GM12878 (cell line): ENCODE data around the gene KRT33A. TPM values are rescaled to one million over a fixed set of nuclear protein-coding genes. Genes with fewer than 3 reads are reported as not detected.

ENCODE experiments used
- ATAC-seq: fragments of 200-7000 bp; cut with Tn5 transposase; 3 replicates; pipeline ENCODE4 v1.9.1; 2020; ENCODE audit warnings: mild to moderate bottlenecking, moderate library complexity
- BruUV-seq: library from RNA; stranded (reverse); fragments of 400-500 nt; replicated peaks from 2 replicates; lab custom pipeline; 2021; lab: Mats Ljungman, UMichigan
- CTCF ChIA-PET: fragments of 300-600 bp; sonication (Branson Sonifier 250); formaldehyde crosslinking; extraction: SDS; loops from one replicate; lab custom pipeline; 2021; ENCODE audit warnings: inconsistent platforms; lab: Yijun Ruan, JAX
- POLR2A ChIA-PET: fragments of 350-600 bp; formaldehyde crosslinking; extraction: SDS; loops from one replicate; lab custom pipeline; 2021; ENCODE audit warnings: inconsistent platforms; lab: Charles Lee
- RAD21 ChIA-PET: fragments of 300-600 bp; sonication (Branson Sonifier 250); formaldehyde crosslinking; loops from one replicate; lab custom pipeline; 2023; ENCODE audit warnings: antibody characterized with exemption; ENCODE audit not compliant: unreplicated experiment; lab: Charles Lee
- SMC1A ChIA-PET: fragments of 300-600 bp; sonication (Branson Sonifier 250); formaldehyde crosslinking; loops from one replicate; lab custom pipeline; 2023; ENCODE audit not compliant: unreplicated experiment, uncharacterized antibody; lab: Charles Lee
- DNase-seq: peaks from one replicate; pipeline ENCODE4 v3.0.0-alpha.2; 2011; ENCODE audit warnings: low read depth, low spot score
- FAIRE-seq: peaks from 3 replicates; lab custom pipeline; 2011; peaks lifted over from hg19 to GRCh38; lab: Jason Lieb, UNC
- H2AFZ ChIP-seq: 2 replicates; pipeline ENCODE4 v1.6.0; 2011; ENCODE audit warnings: low read depth, low read length, control low read depth; ENCODE audit not compliant: control insufficient read depth
- H3K27ac ChIP-seq: 2 replicates; pipeline ENCODE4 v1.5.1; 2011; ENCODE audit warnings: control low read depth; ENCODE audit not compliant: control insufficient read depth, insufficient read depth
- H3K27me3 ChIP-seq, 2 experiments: replicated peaks in 1 of 2; 2 replicates each; pipeline versions ENCODE4 v1.6.0 to v1.6.1; 2011; ENCODE audit warnings: low read length in 1 of 2; ENCODE audit not compliant: control insufficient read depth in 2 of 2, insufficient read depth in 2 of 2
- H3K36me3 ChIP-seq, 2 experiments: 2 replicates each; pipeline ENCODE4 v1.5.1; 2011; ENCODE audit warnings: low read length in 1 of 2; ENCODE audit not compliant: control insufficient read depth in 2 of 2, insufficient read depth in 2 of 2
- H3K4me1 ChIP-seq: 2 replicates; pipeline ENCODE4 v1.6.1; 2011; ENCODE audit warnings: mild to moderate bottlenecking, low read length, moderate library complexity, mixed read lengths; ENCODE audit not compliant: control insufficient read depth, insufficient read depth
- H3K4me2 ChIP-seq: 2 replicates; pipeline ENCODE4 v1.6.0; 2011; ENCODE audit warnings: control low read depth; ENCODE audit not compliant: control insufficient read depth, insufficient read depth
- H3K4me3 ChIP-seq: fragments of 200-600 bp; sonication (generic); 2 replicates; pipeline ENCODE4 v1.5.1; 2016
- H3K79me2 ChIP-seq: 2 replicates; pipeline ENCODE4 v1.6.0; 2011; ENCODE audit warnings: low read length; ENCODE audit not compliant: control insufficient read depth, insufficient read depth
- H3K9ac ChIP-seq: 2 replicates; pipeline ENCODE4 v1.8.0; 2011; ENCODE audit warnings: low read length, control low read depth, mixed read lengths; ENCODE audit not compliant: control insufficient read depth, insufficient read depth
- H3K9me3 ChIP-seq: replicated peaks from 3 replicates; pipeline ENCODE4 v1.5.1; 2011; ENCODE audit warnings: mild to moderate bottlenecking, low read length; ENCODE audit not compliant: control insufficient read depth, insufficient read depth
- H4K20me1 ChIP-seq: 2 replicates; pipeline ENCODE4 v1.6.0; 2011; ENCODE audit not compliant: control insufficient read depth, insufficient read depth
- BHLHE40 ChIP-seq, 2 experiments: fragments of 450-650 bp in 1 of 2; IDR thresholded peaks; 2 replicates each; pipeline ENCODE4 v1.6.1; 2011 to 2017; ENCODE audit warnings: low read depth in 2 of 2, borderline replicate concordance in 1 of 2, improper control_type of control experiment in 1 of 2, low read length in 1 of 2, mild to moderate bottlenecking in 1 of 2
- ELK1 ChIP-seq: IDR thresholded peaks from 2 replicates; pipeline ENCODE4 v1.6.1; 2012; ENCODE audit warnings: low read depth, low read length, improper control_type of control experiment
- FOXM1 ChIP-seq: IDR thresholded peaks from 2 replicates; pipeline ENCODE4 v1.6.1; 2012; ENCODE audit warnings: low read depth, mild to moderate bottlenecking, inconsistent platforms, low read length, moderate library complexity
- NFXL1 ChIP-seq: fragments of 450-650 bp; IDR thresholded peaks from 2 replicates; pipeline ENCODE4 v1.6.1; 2017; ENCODE audit warnings: antibody characterized with exemption, mild to moderate bottlenecking, borderline replicate concordance
- SMAD1 ChIP-seq: fragments of 450-650 bp; IDR thresholded peaks from 2 replicates; pipeline ENCODE4 v1.6.1; 2018; ENCODE audit warnings: mild to moderate bottlenecking, low read depth; ENCODE audit not compliant: partially characterized antibody
- SMAD5 ChIP-seq: IDR thresholded peaks from 2 replicates; pipeline ENCODE4 v1.6.1; 2016; ENCODE audit warnings: antibody characterized with exemption, low read depth
- ZNF274 ChIP-seq: IDR thresholded peaks from one replicate; pipeline ENCODE4 v1.8.0; 2011; ENCODE audit not compliant: insufficient read length, insufficient read depth
- WGBS: methylation state at CpG from one replicate; pipeline ENCODE4 v1.1.6; 2016; ENCODE audit warnings: low lambda C conversion rate; ENCODE audit not compliant: insufficient replicate concordance, insufficient coverage; ENCODE audit errors: missing lambda C conversion rate; 5-methylcytosine and 5-hydroxymethylcytosine counted together
- in situ Hi-C: fragments of 300-500 bp; cut with MboI; formaldehyde crosslinking; loops from 9 replicates; pipeline ENCODE4 v1.14.3; 2018; ENCODE audit warnings: mixed read lengths
- intact Hi-C: fragments of 100-400 bp; cut with micrococcal nuclease; formaldehyde crosslinking; loops from one replicate; pipeline ENCODE4 v1.14.2; 2022; ENCODE audit not compliant: unreplicated experiment
- polyA plus RNA-seq, 11 experiments: library from polyadenylated mRNA; depleted of rRNA in 4 of 11; unstranded in 6 of 11; stranded (reverse) in 5 of 11; fragments of >200 nt; fragmentation: Nextera tagmentation in 4 of 11; fragmentation: Illumina TruSeq in 1 of 11; extraction: Ambion mirVana in 4 of 11; extraction: Trizol in 1 of 11; gene quantifications; 1 replicate in 1 of 11; 2 replicates in 10 of 11; pipeline versions ENCODE4 v1.2.1 to v1.2.3, GENCODE V29; 2011 to 2016; ENCODE audit warnings: inconsistent platforms in 2 of 11, missing spikeins in 2 of 11, low read depth in 1 of 11
- total RNA-seq, 4 experiments: library from RNA; depleted of rRNA in 3 of 4; stranded (reverse); fragments of >200 nt in 3 of 4; fragmentation: Illumina TruSeq in 1 of 4; extraction: Trizol in 1 of 4; gene quantifications; 2 replicates each; pipeline versions ENCODE4 v1.2.1 to v1.2.3, GENCODE V29; 2013 to 2021

The KRT33A gene
- total and polyA plus RNA-seq, 10 of the 15 experiments (the other 5 are each of a cell fraction or from before 2014, with no cell fraction given) = not detected

- no peaks in the 10 kb centered on the region for H3K4me1 ChIP-seq
- H4K20me1 ChIP-seq = no peaks in the 10 kb centered on the region
- H3K9me3 ChIP-seq = no peaks in the 10 kb centered on the region; the same call in 2 of the 3 replicates
- no peaks in the 10 kb centered on the region for H3K36me3 ChIP-seq
- no peak overlapping the region for H3K4me3 ChIP-seq
- no TSS peak for BruUV-seq
- intact Hi-C loops (no loop called here), in situ Hi-C loops (no loop called here)
- POLR2A ChIA-PET = no interaction called here
- H3K27ac ChIP-seq = no peak overlapping the region
- SMC1A ChIA-PET = no interaction called here
- ATAC-seq (no peak), FAIRE-seq (no peak), DNase-seq (no peak)
- peaks cover under 1 to 2% of the 10 kb centered on the region in 2 experiments; a peak in 2 of 4 replicates for H3K27me3 ChIP-seq
- 51% methylated on average over 2 of the region's 2 CpGs for WGBS
- TF ChIP-seq NFXL1 (no peak), SMAD5 (no peak), ZNF274 (no peak), FOXM1 (no peak), SMAD1 (no peak), BHLHE40 (IDR thresholded peaks at IDR 0.05; ENCODE audit: borderline replicate concordance in 1 of 2, low read depth in 2 of 2, low read length in 1 of 2) (no peak), ELK1 (no peak)
- H3K9ac ChIP-seq = no peak overlapping the region
- no peaks in the 10 kb centered on the region for H3K79me2 ChIP-seq
- H2AFZ ChIP-seq = no peak overlapping the region
- CTCF ChIA-PET = no interaction called here
- H3K4me2 ChIP-seq = no peak overlapping the region
- RAD21 ChIA-PET = no interaction called here
Measured at GRCh38 chr17:41369023-41369422, 18.4 kb upstream of the KRT33A start.
